SIG-M5 treated with dmso at 0.1 percent for 504 hours (cell line): Measurements from ENCODE around the gene MYH14.

ENCODE experiments used
- DNase-seq: peaks from one replicate; lab custom pipeline; 2025; ENCODE audit not compliant: unreplicated experiment; lab: John Stamatoyannopoulos, UW

MYH14 gene

DNA sequence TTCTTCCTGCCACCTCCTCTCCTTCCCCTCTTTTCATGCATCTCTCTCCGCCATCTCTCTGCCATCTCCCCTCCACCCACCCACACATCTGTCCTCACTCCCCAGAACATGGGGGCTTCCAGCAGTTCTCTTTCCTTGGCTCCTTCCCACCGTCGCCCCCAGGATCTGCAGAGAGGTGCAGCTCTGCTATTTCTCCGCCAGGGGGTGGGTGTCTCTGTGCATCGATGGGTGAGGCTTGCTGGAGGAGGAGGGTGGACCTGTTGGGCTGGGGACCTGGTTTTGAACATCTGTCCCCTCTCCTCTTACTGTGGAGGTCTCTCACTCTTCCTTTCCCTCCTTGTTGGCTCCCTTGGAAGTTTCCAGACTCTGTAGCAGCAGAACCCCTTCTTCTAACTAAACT, 51.7 kb downstream of the MYH14 start:
- no peak for DNase-seq

- no peak for DNase-seq
These were observed 53.7 kb downstream of the MYH14 start for GRCh38 chr19:50257141-50257540.

DNA sequence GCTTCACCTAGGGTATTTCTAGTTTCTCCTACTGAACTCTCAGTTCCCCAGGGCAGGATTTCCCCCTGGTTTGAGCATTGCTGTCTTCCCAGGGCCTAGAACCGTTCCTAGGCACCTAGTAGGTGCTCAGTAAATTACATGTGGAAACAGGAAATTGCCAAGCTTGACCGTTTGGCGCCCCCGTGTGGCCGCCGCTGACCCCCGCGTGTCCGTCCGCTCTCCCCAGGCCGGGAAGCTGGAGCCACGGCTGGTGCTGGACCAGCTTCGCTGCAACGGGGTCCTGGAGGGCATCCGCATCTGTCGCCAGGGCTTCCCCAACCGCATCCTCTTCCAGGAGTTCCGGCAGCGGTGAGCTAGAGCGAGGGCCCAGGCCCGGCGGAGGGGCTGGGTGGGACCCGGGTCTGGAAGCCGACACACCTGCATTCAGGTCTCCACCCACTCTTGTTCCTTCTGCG, 55.5 kb downstream of the MYH14 start:
- DNase-seq, result no peak

GRCh38 chr19:50261446-50261970, 58.1 kb downstream of the MYH14 start:
- no peak for DNase-seq

DNA sequence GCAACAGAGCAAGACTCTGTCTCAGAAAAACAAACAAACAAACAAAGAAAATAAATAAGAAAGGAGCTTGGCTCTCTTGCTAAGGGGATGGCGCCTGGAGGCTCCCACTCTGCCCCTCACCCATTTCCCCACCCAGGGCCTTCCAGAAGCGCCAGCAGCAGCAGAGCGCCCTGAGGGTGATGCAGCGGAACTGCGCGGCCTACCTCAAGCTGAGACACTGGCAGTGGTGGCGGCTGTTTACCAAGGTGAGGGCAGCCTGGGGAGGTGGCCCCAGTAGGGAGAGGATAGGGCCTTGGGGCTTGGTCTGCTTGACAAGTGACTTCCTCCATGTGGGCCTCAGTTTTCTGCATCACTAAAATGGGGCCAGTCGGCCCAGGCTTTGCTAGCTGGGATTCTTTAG, 59.8 kb downstream of the MYH14 start:
- DNase-seq, result no peak

DNA sequence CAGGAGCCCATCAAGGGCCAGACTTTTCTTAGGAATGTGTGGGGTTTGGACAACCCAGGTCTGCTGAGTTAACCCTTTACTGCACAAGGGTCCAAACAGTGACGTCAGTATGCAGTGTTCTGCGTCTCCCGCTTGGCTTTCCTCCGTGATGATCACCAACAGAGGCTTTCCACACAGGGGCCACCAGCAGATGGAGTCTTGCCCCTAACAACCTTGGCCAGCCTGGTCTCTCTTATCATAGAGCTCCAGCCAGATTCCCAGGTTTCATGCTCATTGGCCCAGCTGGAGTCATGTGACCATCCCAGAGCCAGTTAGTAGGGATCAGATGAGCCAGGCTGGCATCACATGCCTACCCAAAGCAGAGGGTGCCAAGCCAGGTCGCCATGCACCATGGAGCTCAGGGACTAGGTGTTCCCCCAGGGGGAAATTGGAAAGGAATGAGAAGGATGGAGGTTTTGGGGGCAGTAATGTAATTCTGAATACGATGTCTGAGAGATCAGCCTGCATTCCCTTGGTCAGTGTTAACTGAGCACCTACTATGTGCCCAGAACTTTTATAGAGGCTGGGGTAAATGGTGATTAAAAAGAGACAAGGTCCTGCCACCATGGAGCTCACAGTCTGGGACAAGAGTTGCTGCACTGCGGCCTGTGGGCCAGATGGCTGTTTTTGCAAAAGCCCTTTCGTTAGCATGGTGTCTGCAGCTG, 61.2 kb downstream of the MYH14 start:
- no peak for DNase-seq

GRCh38 chr19:50266041-50266440, 62.6 kb downstream of the MYH14 start:
- DNase-seq, result no peak

DNA sequence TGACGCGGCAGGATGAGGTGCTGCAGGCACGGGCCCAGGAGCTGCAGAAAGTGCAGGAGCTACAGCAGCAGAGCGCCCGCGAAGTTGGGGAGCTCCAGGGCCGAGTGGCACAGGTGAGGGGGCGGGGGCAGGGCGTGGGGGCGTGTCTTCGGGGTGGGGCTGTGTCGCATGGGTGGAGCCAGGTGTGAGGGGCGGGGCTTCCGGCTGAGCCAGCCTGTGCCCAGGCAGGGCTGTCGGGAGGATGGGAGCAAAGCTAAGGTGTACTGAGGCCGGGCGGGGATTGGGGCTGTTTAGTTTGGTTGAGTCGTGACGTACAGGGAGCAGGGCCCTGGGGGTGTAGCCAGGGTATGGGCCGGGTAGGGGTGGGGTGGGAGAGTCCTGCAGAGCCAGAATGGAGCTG, 63.5 kb downstream of the MYH14 start:
- no peak for DNase-seq

GRCh38 chr19:50268041-50268440, 64.6 kb downstream of the MYH14 start:
- no peak for DNase-seq

- no peak for DNase-seq
These were observed 65.1 kb downstream of the MYH14 start for GRCh38 chr19:50268501-50268900.

DNA sequence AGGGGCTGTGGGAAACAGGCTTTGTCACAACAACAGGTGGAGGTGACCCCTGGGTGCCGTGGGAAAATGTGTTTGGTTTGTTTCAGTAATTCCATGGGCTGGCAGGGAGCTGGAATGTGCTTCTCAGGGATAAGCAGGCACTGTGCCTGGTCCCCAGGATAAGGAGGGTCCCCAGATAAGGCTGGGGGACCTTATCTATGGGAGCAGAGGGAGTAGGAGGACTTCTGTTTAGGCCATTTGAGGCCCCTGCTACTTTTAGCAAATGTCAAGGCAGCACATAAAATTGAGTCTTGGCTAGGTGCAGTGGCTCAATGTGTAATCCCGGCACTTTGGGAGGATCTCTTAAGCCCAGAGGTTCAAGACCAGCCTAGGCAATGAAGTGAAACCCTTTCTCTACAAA, 66.2 kb downstream of the MYH14 start:
- DNase-seq, result no peak

- no peak for DNase-seq
These were observed 69.0 kb downstream of the MYH14 start for GRCh38 chr19:50272263-50272897.

- no peak for DNase-seq
These were observed 70.4 kb downstream of the MYH14 start for GRCh38 chr19:50273821-50274220.

DNA sequence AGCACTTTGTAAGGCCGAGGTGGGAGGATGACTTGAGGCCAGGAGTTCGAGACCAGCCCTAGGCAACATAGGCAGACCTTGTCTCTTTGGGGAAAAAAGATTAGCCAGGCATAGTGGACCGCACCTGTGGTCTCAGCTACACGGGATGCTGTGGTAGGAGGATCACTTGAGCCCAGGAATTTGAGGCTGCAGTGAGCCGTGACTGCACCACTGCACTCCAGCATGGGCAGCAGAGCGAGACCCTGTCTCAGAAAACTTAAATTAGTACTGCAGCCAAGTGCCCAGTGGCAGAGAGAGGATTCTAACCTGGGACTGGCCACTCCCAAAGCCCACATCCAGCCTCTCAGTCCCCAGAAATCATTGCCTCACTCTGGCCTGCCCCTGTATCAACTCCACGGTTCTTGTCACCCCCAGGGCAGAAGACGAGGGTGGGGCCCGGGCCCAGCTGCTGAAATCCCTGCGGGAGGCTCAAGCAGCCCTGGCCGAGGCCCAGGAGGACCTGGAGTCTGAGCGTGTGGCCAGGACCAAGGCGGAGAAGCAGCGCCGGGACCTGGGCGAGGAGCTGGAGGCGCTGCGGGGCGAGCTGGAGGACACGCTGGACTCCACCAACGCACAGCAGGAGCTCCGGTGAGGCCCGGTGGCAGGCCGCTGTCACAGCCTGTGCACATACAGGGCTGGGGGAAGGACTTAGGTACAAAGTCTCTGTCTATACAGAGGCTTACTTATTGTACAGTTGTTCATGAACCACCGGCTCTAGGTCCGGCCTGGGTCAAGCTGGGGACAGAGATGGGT, 72.4 kb downstream of the MYH14 start:
- DNase-seq, result no peak

- no peak for DNase-seq
These were observed 73.1 kb downstream of the MYH14 start for GRCh38 chr19:50276370-50277063.

DNA sequence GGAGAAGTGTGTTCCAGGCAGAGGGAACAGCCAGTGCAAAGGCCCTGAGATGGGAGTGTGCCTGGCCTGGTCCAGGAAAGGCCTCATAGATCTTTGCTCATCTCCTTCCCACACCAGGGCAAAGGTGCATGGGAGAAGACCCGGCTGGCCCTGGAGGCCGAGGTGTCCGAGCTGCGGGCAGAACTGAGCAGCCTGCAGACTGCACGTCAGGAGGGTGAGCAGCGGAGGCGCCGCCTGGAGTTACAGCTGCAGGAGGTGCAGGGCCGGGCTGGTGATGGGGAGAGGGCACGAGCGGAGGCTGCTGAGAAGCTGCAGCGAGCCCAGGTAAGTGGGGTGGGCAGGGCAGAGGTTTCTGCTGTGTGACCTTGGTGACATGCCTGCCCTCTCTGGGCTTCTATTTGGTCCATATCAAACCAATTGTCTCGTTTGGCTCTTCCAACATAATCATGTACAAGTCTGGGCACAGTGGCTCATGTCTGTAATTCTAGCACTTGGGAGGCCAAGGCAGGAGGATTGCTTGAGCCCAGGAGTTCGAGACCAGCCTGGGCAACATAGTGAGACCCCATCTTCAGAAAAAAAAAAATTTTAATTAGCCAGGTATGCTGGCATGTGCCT, 74.7 kb downstream of the MYH14 start:
- DNase-seq, result no peak

DNA sequence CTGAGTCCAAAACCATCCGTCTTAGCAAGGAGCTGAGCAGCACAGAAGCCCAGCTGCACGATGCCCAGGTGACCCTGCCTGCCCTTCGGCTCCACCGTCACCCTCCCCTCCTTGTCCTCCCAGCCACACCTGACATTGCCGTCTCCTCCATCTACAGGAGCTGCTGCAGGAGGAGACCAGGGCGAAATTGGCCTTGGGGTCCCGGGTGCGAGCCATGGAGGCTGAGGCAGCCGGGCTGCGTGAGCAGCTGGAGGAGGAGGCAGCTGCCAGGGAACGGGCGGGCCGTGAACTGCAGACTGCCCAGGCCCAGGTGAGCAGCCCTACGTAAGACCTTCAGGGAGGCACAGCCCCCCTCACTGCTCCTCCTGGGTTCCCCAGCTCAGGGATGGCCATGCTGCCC, 76.7 kb downstream of the MYH14 start:
- DNase-seq, result no peak

GRCh38 chr19:50280983-50281382, 77.6 kb downstream of the MYH14 start:
- no peak for DNase-seq

GRCh38 chr19:50281491-50281890, 78.1 kb downstream of the MYH14 start:
- no peak for DNase-seq

GRCh38 chr19:50285833-50286232, 82.4 kb downstream of the MYH14 start:
- no peak for DNase-seq

DNA sequence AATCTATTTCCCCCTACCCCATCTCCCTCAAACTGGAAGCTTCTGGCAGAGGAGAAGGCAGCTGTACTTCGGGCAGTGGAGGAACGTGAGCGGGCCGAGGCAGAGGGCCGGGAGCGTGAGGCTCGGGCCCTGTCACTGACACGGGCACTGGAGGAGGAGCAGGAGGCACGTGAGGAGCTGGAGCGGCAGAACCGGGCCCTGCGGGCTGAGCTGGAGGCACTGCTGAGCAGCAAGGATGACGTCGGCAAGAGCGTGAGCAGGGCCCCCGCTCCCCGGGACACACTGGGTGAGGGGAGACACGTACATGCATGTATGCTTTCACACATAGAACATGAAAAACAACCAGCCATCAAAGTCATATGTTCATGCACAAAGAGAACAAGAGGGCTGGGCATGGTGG, 83.0 kb downstream of the MYH14 start:
- DNase-seq, result no peak
